Smooth muscle cell (in vitro differentiated cells): ENCODE data around the gene KDM4C. TPM values are rescaled to one million over a fixed set of nuclear protein-coding genes. Genes with fewer than 3 reads are reported as not detected.

Experiments
- DNase-seq: peaks from one replicate; lab custom pipeline; 2025; ENCODE audit not compliant: unreplicated experiment; lab: John Stamatoyannopoulos, UW
- H2AFZ ChIP-seq: fragments of 200-600 bp; sonication (generic); 2 replicates; pipeline ENCODE4 v1.6.0; 2016; ENCODE audit warnings: antibody characterized with exemption, low read depth, mild to moderate bottlenecking
- H3F3A ChIP-seq: fragments of 200-600 bp; sonication (generic); 2 replicates; pipeline ENCODE4 v1.6.0; 2017; ENCODE audit warnings: antibody characterized with exemption, low read depth
- H3K27ac ChIP-seq: fragments of 200-600 bp; sonication (generic); 2 replicates; pipeline ENCODE4 v1.5.1; 2016; ENCODE audit warnings: low read depth, mild to moderate bottlenecking
- H3K27me3 ChIP-seq: fragments of 200-600 bp; sonication (generic); 2 replicates; pipeline ENCODE4 v1.6.1; 2016; ENCODE audit warnings: low read depth, mild to moderate bottlenecking
- H3K36me3 ChIP-seq: fragments of 200-600 bp; sonication (generic); 2 replicates; pipeline ENCODE4 v1.5.1; 2016; ENCODE audit warnings: low read depth
- H3K4me1 ChIP-seq: fragments of 200-600 bp; sonication (generic); 2 replicates; pipeline ENCODE4 v1.5.1; 2016; ENCODE audit warnings: low read depth
- H3K4me2 ChIP-seq: fragments of 200-600 bp; sonication (generic); 2 replicates; pipeline ENCODE4 v1.6.0; 2016; ENCODE audit warnings: mild to moderate bottlenecking
- H3K4me3 ChIP-seq: fragments of 200-600 bp; sonication (generic); 2 replicates; pipeline ENCODE4 v1.5.1; 2016; ENCODE audit warnings: mild to moderate bottlenecking
- H3K79me2 ChIP-seq: fragments of 200-600 bp; sonication (generic); 2 replicates; pipeline ENCODE4 v1.6.0; 2016; ENCODE audit warnings: low read depth, mild to moderate bottlenecking
- H3K9ac ChIP-seq: fragments of 200-600 bp; sonication (generic); 2 replicates; pipeline ENCODE4 v1.6.0; 2016; ENCODE audit warnings: low read depth
- H3K9me3 ChIP-seq: fragments of 200-600 bp; sonication (generic); replicated peaks from 2 replicates; pipeline ENCODE4 v1.5.1; 2016; ENCODE audit warnings: low read depth
- H4K20me1 ChIP-seq: fragments of 200-600 bp; sonication (generic); 2 replicates; pipeline ENCODE4 v1.6.0; 2016; ENCODE audit warnings: low read depth
- WGBS: methylation state at CpG from one replicate; pipeline ENCODE4 v1.1.7; 2016; ENCODE audit warnings: low lambda C conversion rate; 5-methylcytosine and 5-hydroxymethylcytosine counted together
- polyA plus RNA-seq: library from polyadenylated mRNA; unstranded; fragments of >200 nt; fragmentation: Nextera tagmentation; extraction: Ambion mirVana; gene quantifications from 2 replicates; pipeline ENCODE4 v1.2.1, GENCODE V29; 2016
- total RNA-seq: library from RNA; depleted of rRNA; stranded (reverse); fragments of >200 nt; gene quantifications from 2 replicates; pipeline ENCODE4 v1.2.3, GENCODE V29; 2014
- TF ChIP-seq, protein P1 (sequence below): fragments of 200-600 bp; sonication (generic); IDR thresholded peaks from 2 replicates; pipeline ENCODE4 v1.5.1; 2017; ENCODE audit warnings: borderline replicate concordance, mild to moderate bottlenecking, antibody characterized with exemption; ENCODE audit not compliant: insufficient read depth, poor library complexity, severe bottlenecking

KDM4C gene
- total and polyA plus RNA-seq, 2 experiments from 2014 or later, result 7.5 to 20.2 TPM

GRCh38 chr9:6716766-6717165 lies 41.0 kb upstream of the KDM4C start:
- H4K20me1 ChIP-seq, result no peaks in the 10 kb centered on the region
- TF ChIP-seq, protein P1, sequence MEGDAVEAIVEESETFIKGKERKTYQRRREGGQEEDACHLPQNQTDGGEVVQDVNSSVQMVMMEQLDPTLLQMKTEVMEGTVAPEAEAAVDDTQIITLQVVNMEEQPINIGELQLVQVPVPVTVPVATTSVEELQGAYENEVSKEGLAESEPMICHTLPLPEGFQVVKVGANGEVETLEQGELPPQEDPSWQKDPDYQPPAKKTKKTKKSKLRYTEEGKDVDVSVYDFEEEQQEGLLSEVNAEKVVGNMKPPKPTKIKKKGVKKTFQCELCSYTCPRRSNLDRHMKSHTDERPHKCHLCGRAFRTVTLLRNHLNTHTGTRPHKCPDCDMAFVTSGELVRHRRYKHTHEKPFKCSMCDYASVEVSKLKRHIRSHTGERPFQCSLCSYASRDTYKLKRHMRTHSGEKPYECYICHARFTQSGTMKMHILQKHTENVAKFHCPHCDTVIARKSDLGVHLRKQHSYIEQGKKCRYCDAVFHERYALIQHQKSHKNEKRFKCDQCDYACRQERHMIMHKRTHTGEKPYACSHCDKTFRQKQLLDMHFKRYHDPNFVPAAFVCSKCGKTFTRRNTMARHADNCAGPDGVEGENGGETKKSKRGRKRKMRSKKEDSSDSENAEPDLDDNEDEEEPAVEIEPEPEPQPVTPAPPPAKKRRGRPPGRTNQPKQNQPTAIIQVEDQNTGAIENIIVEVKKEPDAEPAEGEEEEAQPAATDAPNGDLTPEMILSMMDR, result no peak
- H3K27me3 ChIP-seq, result no peaks in the 10 kb centered on the region
- no peaks in the 10 kb centered on the region for H3K79me2 ChIP-seq
- DNase-seq, result no peak
- no peak overlapping the region for H3K4me2 ChIP-seq
- no peaks in the 10 kb centered on the region for H3K36me3 ChIP-seq
- H3K9me3 ChIP-seq, result no peaks in the 10 kb centered on the region
- H3K4me1 ChIP-seq, result no peaks in the 10 kb centered on the region
- no peaks in the 10 kb centered on the region for H3F3A ChIP-seq
- 95% methylated on average over 9 of the region's 9 CpGs for WGBS
- no peak overlapping the region for H2AFZ ChIP-seq
- H3K9ac ChIP-seq, result no peak overlapping the region
- H3K4me3 ChIP-seq, result no peak overlapping the region
- no peak overlapping the region for H3K27ac ChIP-seq

DNA sequence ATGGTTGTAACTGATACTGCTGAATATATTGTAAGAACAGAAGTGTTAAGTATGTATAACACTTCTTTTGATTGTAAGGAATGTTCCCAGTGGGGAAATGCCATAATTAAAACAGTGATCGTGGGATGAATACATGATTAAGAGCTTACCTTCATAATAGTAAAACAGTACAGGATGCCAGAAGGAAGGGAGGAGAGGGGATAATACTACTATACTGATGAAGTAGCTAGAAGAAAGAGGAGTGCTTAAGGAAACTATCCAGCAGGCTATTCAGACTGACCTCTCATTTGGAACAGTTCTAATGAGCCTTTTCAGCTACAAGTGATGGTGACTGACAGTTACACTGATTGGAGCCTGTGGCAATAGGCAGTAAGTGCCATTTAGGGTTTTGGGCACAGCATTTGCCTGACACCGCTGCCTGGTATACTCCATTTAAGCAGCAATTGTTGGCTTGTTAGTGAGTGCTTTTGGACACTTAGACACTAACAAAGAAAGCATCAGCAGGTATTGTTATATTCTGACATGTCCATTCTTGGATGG lies 33.8 kb upstream of the KDM4C start:
- no peaks in the 10 kb centered on the region for H3K27me3 ChIP-seq
- no peaks in the 10 kb centered on the region for H3K4me1 ChIP-seq
- H3F3A ChIP-seq, result no peaks in the 10 kb centered on the region
- H3K4me3 ChIP-seq, result no peak overlapping the region
- no peaks in the 10 kb centered on the region for H3K9me3 ChIP-seq
- no peak overlapping the region for H3K27ac ChIP-seq
- H4K20me1 ChIP-seq, result no peaks in the 10 kb centered on the region
- no peaks in the 10 kb centered on the region for H3K79me2 ChIP-seq
- H3K4me2 ChIP-seq, result no peak overlapping the region
- H2AFZ ChIP-seq, result no peak overlapping the region
- H3K9ac ChIP-seq, result no peak overlapping the region
- DNase-seq, result no peak
- TF ChIP-seq, protein P1, result no peak
- WGBS, result 98% methylated on average over 2 of the region's 2 CpGs
- H3K36me3 ChIP-seq, result no peaks in the 10 kb centered on the region

DNA sequence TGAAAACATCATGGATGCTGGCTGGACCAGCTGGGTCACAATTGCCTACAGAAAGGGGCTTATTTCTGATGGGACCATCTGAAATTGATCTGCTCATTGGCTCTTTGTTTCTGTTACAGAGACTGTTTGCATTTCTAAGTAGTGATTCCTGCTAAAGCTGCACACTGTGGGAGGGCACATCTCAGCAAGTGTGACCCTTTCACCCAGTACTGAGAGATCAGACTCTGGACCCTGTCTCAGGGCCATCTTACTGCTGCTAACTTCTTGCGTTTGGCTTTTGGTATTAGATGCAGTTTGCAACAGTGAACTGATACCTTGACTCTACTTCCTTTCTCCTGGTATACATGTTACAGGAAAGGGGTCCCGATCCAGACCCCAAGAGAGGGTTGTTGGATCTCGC lies 24.5 kb upstream of the KDM4C start:
- Histone ChIP-seq H3K79me2 (no peaks in the 10 kb centered on the region), H3K27ac (peak overlapping the region; percentile 90), H3K36me3 (no peaks in the 10 kb centered on the region), H3K4me3 (no peak overlapping the region), H4K20me1 (no peaks in the 10 kb centered on the region), H3K27me3 (no peaks in the 10 kb centered on the region), H3K9me3 (no peaks in the 10 kb centered on the region), H3F3A (no peaks in the 10 kb centered on the region), H3K4me2 (peak overlapping the region; percentile 68), H2AFZ (peak overlapping the region; percentile 86), H3K4me1 (peaks cover 4% of the 10 kb centered on the region), H3K9ac (peak overlapping the region; percentile 78)
- TF ChIP-seq, protein P1, result no peak
- no peak for DNase-seq
- WGBS, result 88% methylated on average over 3 of the region's 3 CpGs

- Histone ChIP-seq H3K36me3 (no peaks in the 10 kb centered on the region), H4K20me1 (no peaks in the 10 kb centered on the region), H3K9me3 (no peaks in the 10 kb centered on the region), H3K27ac (peak overlapping the region; percentile 90), H3F3A (no peaks in the 10 kb centered on the region), H3K4me3 (no peak overlapping the region), H3K4me2 (no peak overlapping the region), H3K4me1 (peaks cover 4% of the 10 kb centered on the region), H3K27me3 (no peaks in the 10 kb centered on the region), H2AFZ (peak overlapping the region; percentile 86), H3K79me2 (no peaks in the 10 kb centered on the region), H3K9ac (peak overlapping the region; percentile 78)
- DNase-seq, result no peak
- 9% methylated on average over 6 of the region's 6 CpGs for WGBS
- TF ChIP-seq, protein P1, result no peak
These were observed 23.9 kb upstream of the KDM4C start for GRCh38 chr9:6733831-6734230.
